Measurements from ENCODE around the gene MERTK.

DNA sequence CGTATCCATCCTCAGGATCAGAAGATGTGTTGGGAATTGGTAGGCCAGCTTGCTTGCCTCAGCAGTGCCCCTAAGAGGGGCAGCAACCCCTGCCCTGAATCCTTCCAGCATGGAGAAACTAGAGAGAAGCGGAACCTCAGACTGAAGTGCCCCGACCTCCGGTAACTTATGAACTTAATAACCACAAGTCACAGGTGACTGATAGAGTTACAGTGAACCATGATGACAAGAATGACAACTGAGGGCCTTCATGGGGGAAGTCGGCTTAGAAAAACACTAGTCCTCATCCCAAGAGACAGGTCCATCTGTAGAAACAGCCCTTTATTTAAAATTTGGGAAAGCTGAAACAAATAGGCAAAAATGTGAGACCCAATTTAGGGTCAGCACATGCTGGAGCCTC, 114.1 kb downstream of the MERTK start:
- TF ChIP-seq TAF1 (IDR thresholded peaks at IDR 0.05; ENCODE audit: borderline replicate concordance, low read depth, low read length) = no peak
- TF ChIP-seq, protein P1, sequence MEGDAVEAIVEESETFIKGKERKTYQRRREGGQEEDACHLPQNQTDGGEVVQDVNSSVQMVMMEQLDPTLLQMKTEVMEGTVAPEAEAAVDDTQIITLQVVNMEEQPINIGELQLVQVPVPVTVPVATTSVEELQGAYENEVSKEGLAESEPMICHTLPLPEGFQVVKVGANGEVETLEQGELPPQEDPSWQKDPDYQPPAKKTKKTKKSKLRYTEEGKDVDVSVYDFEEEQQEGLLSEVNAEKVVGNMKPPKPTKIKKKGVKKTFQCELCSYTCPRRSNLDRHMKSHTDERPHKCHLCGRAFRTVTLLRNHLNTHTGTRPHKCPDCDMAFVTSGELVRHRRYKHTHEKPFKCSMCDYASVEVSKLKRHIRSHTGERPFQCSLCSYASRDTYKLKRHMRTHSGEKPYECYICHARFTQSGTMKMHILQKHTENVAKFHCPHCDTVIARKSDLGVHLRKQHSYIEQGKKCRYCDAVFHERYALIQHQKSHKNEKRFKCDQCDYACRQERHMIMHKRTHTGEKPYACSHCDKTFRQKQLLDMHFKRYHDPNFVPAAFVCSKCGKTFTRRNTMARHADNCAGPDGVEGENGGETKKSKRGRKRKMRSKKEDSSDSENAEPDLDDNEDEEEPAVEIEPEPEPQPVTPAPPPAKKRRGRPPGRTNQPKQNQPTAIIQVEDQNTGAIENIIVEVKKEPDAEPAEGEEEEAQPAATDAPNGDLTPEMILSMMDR (IDR thresholded peaks at IDR 0.05) = no peak
- TF ChIP-seq, protein P2, sequence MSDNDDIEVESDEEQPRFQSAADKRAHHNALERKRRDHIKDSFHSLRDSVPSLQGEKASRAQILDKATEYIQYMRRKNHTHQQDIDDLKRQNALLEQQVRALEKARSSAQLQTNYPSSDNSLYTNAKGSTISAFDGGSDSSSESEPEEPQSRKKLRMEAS (IDR thresholded peaks at IDR 0.05; ENCODE audit: low read depth) = no peak
- TF ChIP-seq CHD2 (IDR thresholded peaks at IDR 0.05; ENCODE audit: low read length, partially characterized antibody) = no peak
- TF ChIP-seq USF2 (IDR thresholded peaks at IDR 0.05; ENCODE audit: borderline replicate concordance, low read depth, low read length) = no peak
- TF ChIP-seq NFIC (IDR thresholded peaks at IDR 0.05; ENCODE audit: borderline replicate concordance) = no peak

Data from SK-N-SH (cell line).